Stomach (tissue), 4 donors: ENCODE results near the gene BTBD17.

Source experiments
- CTCF ChIP-seq, 7 experiments: fragments of 450-650 bp in 4 of 7; fragments of 200-600 bp in 3 of 7; sonication (generic) in 3 of 7; IDR thresholded peaks; one replicate each; pipeline ENCODE4 v1.5.1; 2016 to 2019; ENCODE audit warnings: antibody characterized with exemption in 7 of 7, control low read depth in 2 of 7, mild to moderate bottlenecking in 1 of 7
- EP300 ChIP-seq: sonication (generic); formaldehyde crosslinking; IDR thresholded peaks from one replicate; pipeline ENCODE4 v1.6.1; 2017; ENCODE audit warnings: antibody characterized with exemption
- POLR2A ChIP-seq, 4 donors: fragments of 450-650 bp; IDR thresholded peaks; one replicate each; pipeline ENCODE4 v1.6.1; 2016; ENCODE audit warnings: antibody characterized with exemption in 4 of 4, control low read depth in 2 of 4, mild to moderate bottlenecking in 1 of 4, moderate library complexity in 1 of 4
- POLR2AphosphoS5 ChIP-seq, 3 donors: sonication (generic); formaldehyde crosslinking; IDR thresholded peaks; one replicate each; pipeline ENCODE4 v1.6.1; 2016; ENCODE audit warnings: antibody characterized with exemption in 3 of 3

GRCh38 chr17:74353446-74354060 lies 8.1 kb downstream of the BTBD17 start:
- TF ChIP-seq EP300 (no peak), POLR2A (IDR thresholded peaks at IDR 0.05) (no peak), CTCF (IDR thresholded peaks at IDR 0.05) (no peak), POLR2AphosphoS5 (IDR thresholded peaks at IDR 0.05) (no peak)
